Measurements from ENCODE around the gene AUTS2. TPM values are rescaled to one million over a fixed set of nuclear protein-coding genes. Genes with fewer than 3 reads are reported as not detected.

The AUTS2 gene
- total and polyA plus RNA-seq, 9 of the 15 experiments (the other 6 are each of a cell fraction or from before 2014, with no cell fraction given), result 0.58 TPM; not detected in 8

GRCh38 chr7:69992938-69993337 is 394.7 kb downstream of the AUTS2 start:
- no TSS peak for BruUV-seq (replicated peaks)
- H3K27me3 ChIP-seq (ENCODE audit: control insufficient read depth in 2 of 2, insufficient read depth in 2 of 2, low read length in 2 of 2), result no peaks in the 10 kb centered on the region
- H4K20me1 ChIP-seq (replicated peaks; ENCODE audit: control insufficient read depth, insufficient read depth, low read length), result no peaks in the 10 kb centered on the region
- CTCF ChIA-PET (ENCODE audit: low intra/inter-chr PET ratio), result no interaction called here
- H3K79me2 ChIP-seq (ENCODE audit: control insufficient read depth, insufficient read depth, low read length), result no peaks in the 10 kb centered on the region
- FAIRE-seq (no peak), DNase-seq (ENCODE audit: extremely low read depth in 1 of 4, low spot score in 3 of 4) (no peak), ATAC-seq (no peak)
- TF ChIP-seq CSDE1 (IDR thresholded peaks at IDR 0.05) (no peak), NR3C1 (CRISPR knock-in tag; IDR thresholded peaks at IDR 0.05) (no peak), XRCC5 (IDR thresholded peaks at IDR 0.05; ENCODE audit: low read depth, low read length) (no peak), HOMEZ (CRISPR knock-in tag; IDR thresholded peaks at IDR 0.05) (no peak), MAFF (IDR thresholded peaks at IDR 0.05; ENCODE audit: low read length) (0 out of 2 replicates have a peak, but pooled peaks have one; percentile 1), PBX2 (CRISPR knock-in tag; IDR thresholded peaks at IDR 0.05; ENCODE audit: low read depth) (no peak), PBX2 (tag; conservative IDR thresholded peaks at IDR 0.05; ENCODE audit: low read depth) (no peak)
- H3K4me1 ChIP-seq (replicated peaks in 1 of 2; ENCODE audit: control insufficient read depth in 2 of 2, insufficient read depth in 2 of 2, low read length in 2 of 2), result no peaks in the 10 kb centered on the region
- H2AFZ ChIP-seq (ENCODE audit: low read depth, low read length), result no peak overlapping the region
- intact Hi-C loops (cut with micrococcal nuclease) (no loop called here), in situ Hi-C loops (cut with MboI) (no loop called here)
- no peak overlapping the region for H3K27ac ChIP-seq (ENCODE audit: extremely low read depth, low read depth, low read length)
- H3K9ac ChIP-seq (ENCODE audit: insufficient read depth in 1 of 2, low read depth in 2 of 2, low read length in 2 of 2), result no peak overlapping the region
- WGBS (ENCODE audit: insufficient coverage, low coverage, missing lambda C conversion rate), result 3% methylated on average over 4 of the region's 4 CpGs
- H3K4me2 ChIP-seq (ENCODE audit: insufficient read depth, low read length), result no peak overlapping the region
- no peaks in the 10 kb centered on the region for H3K9me3 ChIP-seq (replicated peaks; ENCODE audit: control insufficient read depth, insufficient read depth, low read depth, low read length)
- POLR2A ChIA-PET, result no interaction called here
- no peaks in the 10 kb centered on the region for H3K36me3 ChIP-seq (ENCODE audit: control insufficient read depth, insufficient read depth, low read length)
- H3K4me3 ChIP-seq, result no peak overlapping the region
- no peaks in the 10 kb centered on the region for H3K9me1 ChIP-seq (ENCODE audit: control insufficient read depth, insufficient read depth, low read length)
